Upper lobe of left lung (tissue), 4 donors: ENCODE results near the gene MAP6.

Experiments used
- POLR2AphosphoS5 ChIP-seq, 2 donors: sonication (generic); formaldehyde crosslinking; IDR thresholded peaks; one replicate each; pipeline ENCODE4 v1.5.1; 2017; ENCODE audit warnings: antibody characterized with exemption in 2 of 2
- TF ChIP-seq, protein P1 (sequence below), 6 experiments: fragments of 450-650 bp in 4 of 6; fragments of 200-600 bp in 2 of 6; sonication (generic) in 2 of 6; IDR thresholded peaks; one replicate each; pipeline ENCODE4 v1.5.1; 2016 to 2019; ENCODE audit warnings: antibody characterized with exemption in 6 of 6

DNA sequence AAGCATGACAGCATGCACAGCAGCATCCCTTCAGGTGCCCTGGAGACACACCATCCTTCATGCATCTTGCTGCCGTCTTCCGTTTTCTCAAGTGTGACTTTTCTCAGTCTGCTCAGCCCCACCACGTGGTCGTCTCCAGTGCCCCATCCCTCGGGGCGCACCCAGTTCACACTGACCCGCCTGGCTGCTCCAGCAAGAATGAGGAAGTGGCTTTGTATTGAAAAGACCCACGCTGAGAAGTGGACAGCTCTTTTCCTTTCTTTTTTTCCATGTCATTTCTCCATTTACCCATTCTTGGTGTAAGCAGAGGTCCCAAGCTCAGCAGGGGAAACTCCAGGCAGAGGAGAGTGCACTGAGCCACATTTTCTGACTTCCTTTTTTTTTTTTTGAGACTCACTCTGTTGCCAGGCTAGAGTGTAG is 92.3 kb downstream of the MAP6 start:
- TF ChIP-seq, protein P1, sequence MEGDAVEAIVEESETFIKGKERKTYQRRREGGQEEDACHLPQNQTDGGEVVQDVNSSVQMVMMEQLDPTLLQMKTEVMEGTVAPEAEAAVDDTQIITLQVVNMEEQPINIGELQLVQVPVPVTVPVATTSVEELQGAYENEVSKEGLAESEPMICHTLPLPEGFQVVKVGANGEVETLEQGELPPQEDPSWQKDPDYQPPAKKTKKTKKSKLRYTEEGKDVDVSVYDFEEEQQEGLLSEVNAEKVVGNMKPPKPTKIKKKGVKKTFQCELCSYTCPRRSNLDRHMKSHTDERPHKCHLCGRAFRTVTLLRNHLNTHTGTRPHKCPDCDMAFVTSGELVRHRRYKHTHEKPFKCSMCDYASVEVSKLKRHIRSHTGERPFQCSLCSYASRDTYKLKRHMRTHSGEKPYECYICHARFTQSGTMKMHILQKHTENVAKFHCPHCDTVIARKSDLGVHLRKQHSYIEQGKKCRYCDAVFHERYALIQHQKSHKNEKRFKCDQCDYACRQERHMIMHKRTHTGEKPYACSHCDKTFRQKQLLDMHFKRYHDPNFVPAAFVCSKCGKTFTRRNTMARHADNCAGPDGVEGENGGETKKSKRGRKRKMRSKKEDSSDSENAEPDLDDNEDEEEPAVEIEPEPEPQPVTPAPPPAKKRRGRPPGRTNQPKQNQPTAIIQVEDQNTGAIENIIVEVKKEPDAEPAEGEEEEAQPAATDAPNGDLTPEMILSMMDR (IDR thresholded peaks at IDR 0.05) = no peak
- TF ChIP-seq POLR2AphosphoS5 (IDR thresholded peaks at IDR 0.05) = peak in 1 of 2 donors; percentile 9
